Activated CD4-positive, alpha-beta T cell treated with anti-CD3 and anti-CD28 coated beads, Interleukin-2, amount 50 U/mL, for 48 hours (primary cell): Measurements from ENCODE around the gene PTHLH.

Source experiments
- DNase-seq, 2 experiments: peaks; one replicate each; pipeline ENCODE4 v3.0.0-alpha.2; 2020

Gene PTHLH

GRCh38 chr12:27973487-27973890 is 956 bp upstream of the PTHLH start:
- DNase-seq, result no peak

DNA sequence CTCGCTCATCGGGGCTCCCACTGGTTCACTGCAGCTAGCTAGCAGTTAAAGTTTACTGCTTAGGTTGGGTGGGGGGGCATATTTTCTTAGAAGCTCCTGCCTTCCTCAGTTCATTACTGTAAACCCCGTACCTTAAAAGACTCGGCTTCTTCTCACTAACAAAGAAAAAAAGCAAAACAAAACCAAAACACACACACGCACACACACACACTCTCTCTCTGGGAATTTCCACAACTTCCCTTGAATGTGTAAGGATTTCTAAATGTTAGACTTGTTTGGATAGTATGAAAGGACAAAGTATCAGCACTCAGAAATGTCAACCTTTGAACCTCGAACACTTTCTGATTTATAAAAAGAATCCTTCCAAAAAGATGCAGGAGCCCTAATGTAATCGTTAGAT is 927 bp downstream of the PTHLH start:
- DNase-seq, result no peak

GRCh38 chr12:27971121-27971489 is 1.4 kb downstream of the PTHLH start:
- DNase-seq, result no peak

DNA sequence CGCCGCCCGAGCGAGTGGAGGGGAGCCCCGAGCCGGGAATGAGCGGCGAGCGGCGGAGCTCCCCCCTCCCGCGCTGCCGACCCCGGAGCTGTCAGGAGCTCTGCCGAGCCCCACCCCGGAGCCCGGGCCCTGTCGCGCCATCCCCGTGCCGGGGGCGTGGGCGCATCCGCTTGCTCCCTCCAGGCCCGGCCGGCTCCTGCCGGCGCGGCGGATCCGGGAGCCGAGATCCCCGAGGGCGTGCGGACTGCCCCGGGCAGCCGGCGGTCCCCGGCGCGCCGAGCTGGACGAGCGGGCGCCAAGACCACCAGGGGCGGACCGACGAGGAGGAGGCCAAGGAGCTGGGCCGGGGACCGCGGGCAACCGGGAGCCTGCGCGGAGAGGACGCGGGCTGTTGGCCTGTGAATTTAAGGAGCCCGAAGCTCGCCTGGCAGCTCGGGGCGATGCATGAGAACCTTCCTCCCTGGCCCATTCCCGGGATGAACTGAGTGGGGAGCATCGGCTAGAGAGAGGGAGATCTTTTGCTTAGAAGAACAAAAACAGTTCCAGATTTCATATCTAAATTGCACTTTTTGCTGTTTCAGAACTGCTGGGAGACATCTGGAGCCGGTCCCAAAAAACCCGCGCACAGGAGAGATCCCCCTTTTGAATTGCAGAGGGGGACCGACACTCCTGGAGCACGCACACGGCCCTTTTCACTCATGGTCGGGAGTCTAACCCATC is 2.0 kb downstream of the PTHLH start:
- DNase-seq, result peak in 1 of 2 experiments; percentile 12

DNA sequence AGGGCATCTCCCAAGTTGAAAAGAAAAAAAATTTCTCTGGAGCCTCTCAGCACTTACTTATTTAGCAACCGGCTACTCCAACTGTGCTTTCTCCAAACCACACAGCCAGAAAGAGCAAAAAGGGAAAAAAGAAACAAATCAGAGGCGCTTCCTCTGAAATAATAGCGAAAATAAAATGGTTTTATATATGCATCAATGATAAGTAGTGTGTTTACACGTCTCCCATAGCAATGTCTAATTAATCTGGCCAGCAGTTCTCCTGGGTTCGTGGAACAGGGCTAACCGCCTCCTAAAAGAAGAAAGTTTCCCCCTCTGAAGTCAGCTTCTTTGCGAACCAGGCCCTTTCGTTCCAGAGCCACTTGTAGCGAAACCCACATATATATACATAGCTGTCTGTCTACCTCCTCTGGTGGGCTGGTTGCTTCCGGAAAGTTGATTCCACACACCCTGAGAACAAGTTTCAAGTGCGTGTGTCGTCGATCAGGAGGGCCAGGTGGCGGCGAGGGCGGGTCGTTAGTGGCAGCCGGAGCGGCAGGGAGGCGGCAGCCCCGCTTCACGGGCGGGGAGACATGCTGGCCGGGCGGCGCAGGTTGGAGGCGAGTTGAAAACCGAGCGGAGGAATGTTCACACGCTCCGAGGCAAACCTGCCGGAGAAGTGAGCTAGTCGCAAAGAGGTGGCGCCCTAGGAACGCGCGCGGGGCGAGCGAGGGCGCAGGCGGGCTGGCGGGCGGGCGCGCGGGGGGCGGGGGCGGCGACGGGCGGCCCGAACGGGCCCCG is 2.7 kb downstream of the PTHLH start:
- peak; percentile 60 to 70 for DNase-seq

- peak in 1 of 2 experiments; percentile 8 for DNase-seq
Observed at GRCh38 chr12:27968972-27969623, 3.4 kb downstream of the PTHLH start.

DNA sequence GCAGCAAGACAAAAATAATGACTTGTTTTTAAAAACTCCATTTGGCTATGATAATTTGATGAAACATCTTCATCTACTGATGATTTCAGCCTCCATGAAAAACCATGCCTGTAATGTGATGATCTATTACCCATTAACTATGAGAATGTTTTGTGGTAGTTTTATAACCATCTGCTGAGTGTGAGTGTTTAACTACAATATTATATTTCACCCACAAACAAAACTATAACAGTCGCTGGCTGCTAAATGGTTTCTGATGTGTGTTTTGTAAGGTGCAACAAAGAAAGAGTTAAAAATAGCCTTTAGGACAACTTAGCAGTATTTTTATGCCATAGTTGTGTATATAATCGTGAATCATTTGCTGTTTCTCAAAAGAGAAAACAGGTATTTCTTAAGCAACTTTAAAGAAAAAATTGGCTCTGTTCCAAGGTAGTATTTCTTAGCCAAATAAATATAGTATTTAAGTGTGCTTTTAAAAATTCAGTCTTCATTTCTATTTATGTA is 4.9 kb downstream of the PTHLH start:
- DNase-seq, result no peak

DNA sequence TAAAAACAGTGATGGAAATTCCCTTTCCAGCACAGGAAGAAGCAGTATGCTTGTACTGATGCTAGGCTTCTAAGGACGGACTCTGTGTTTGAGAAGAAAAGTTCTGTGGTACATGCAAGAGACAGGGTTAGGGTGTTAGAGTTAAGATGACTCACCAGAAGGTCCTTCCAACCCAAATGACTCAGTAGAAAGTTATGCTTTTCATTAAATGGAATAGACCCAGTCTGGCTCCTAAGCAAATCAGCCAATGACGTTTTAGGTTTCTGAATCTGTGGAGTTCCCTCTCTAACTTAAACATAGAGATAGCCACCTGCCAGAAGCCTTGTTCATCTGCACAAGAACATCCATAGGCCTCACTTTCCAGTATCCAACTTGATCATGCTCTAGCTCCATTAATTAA is 5.7 kb downstream of the PTHLH start:
- no peak for DNase-seq

- DNase-seq, result no peak
Observed at GRCh38 chr12:27965966-27966365, 6.6 kb downstream of the PTHLH start.

DNA sequence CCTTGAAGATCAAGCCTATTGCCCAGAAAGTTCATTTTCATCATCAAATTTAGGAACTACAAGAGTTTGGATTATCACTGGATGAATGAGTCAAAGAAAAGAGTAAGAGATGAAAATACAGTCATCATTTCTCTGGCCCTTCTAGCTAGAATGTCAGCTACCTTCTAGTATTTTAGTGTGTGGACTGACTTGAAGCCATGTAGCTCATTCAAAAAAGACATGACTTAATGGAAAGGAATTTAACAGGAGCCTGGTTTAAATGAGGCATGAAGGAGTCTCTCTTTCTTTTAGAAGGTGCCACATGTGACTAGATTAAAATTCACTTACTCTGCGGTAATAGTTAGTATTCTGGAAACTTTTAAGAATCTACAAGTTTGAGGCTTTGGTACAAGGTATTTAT is 7.1 kb downstream of the PTHLH start:
- DNase-seq, result no peak

DNA sequence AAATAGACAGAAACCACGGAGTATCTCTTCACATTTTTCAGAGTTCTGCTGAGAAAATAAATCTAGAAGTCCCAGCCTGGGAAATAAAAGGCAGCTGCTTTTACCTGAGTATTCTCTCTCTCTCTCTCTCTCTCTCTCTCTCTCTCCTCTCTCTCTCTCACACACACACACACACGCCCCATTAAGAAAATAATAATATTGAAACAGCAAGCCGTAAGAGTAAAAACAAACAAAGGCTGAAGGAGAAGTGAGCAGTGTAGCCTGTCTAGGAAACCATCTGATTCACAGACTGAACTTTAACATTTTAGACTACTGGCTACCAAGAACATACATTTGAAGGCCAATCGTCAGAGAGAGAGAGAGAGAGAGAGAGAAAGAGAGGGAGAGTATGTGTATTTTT is 8.4 kb downstream of the PTHLH start:
- DNase-seq, result no peak

- DNase-seq, result no peak
Observed at GRCh38 chr12:27960821-27961220, 11.7 kb downstream of the PTHLH start.

DNA sequence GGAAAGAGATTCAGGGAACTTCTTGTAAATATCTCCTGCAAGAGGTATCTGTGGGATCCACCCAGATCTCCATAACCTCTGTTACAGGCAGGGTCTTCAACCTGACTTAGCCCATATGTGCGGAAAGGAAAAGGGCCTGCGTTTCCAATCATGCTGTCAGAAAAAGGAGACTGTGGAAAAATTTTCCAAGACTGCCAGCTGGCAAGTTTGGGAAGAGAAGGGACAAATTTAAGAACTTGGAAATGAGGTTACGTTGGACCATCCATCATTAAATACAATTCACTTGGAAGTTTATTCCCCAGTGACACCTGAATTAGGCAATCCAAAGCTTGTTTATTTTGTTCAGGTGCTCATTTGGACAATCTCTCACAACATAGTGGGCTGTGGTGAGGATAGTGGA is 13.9 kb downstream of the PTHLH start:
- DNase-seq, result no peak

GRCh38 chr12:27957366-27957765 is 15.2 kb downstream of the PTHLH start:
- no peak for DNase-seq

GRCh38 chr12:27953817-27954216 is 18.7 kb downstream of the PTHLH start:
- no peak for DNase-seq

- DNase-seq, result no peak
Observed at GRCh38 chr12:27953348-27953747, 19.2 kb downstream of the PTHLH start.

- no peak for DNase-seq
Observed at GRCh38 chr12:27952510-27952909, 20.0 kb downstream of the PTHLH start.

DNA sequence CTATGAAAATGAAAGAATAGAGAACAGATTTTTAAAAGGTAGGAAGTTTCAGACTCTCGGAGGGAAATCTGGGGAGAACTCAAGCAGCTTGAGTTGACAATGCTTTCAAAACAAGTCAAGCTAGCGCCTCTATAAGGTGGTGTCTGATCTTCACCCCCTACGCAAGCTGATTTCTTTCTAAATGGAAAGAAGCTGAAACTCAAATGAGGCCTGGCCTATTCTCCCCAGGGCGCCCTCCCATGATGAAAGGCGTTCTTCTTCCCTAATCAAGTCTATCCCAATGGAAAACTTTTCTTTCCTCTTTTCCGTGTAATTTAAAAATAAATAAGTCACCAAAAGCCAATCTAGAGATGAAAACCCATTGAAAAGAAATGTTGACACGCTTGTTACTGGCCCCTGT is 20.6 kb downstream of the PTHLH start:
- DNase-seq, result no peak

DNA sequence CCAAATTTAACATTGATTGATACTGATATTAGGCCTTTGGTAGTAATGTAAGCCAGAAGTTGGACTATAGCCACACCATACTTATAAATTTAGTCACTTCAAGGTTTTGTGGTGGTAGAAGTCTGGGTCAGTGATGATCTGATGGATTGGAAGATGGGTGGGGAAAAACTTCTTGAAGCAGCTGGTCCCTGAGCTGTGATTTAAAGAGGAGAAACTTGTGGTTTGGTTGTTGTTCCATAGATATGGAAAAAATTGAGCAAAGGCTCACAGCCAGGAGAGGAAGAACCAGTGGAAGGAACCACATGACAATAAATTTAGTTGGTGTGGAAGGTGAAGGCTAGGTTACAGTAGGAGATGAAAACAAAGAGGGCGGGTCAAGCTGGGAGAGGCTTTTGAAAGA is 26.1 kb downstream of the PTHLH start:
- no peak for DNase-seq

DNA sequence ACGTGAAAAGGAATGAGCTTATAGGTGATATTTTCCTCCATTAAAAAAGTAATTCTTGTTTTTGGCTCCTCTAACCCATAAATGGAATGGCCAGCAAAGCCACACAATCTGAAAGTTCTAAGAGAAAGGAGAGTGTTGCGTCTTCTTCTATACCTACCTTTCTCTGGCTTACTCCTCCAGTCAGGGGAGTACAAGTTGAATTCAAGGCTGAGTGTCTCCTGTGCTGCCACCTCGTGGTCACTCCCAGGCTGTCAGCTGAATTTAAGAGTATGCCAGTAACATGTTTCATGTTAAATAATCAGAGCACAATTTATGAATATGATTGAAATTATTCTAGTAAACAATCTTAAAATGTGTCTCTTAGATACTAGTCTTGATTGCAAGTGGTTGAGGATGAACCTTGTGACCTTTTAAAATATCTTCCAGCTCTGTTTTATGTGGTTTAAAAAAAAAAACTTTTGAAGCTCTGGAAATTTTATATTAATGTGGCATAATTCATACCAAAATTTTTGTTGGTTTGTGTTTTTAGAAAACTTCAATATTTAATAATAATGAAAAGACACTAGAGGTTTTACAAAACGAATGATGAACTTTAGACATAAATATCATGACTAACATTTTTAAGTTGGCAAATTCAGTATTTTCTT is 31.7 kb downstream of the PTHLH start:
- peak; percentile 81 to 86 for DNase-seq

GRCh38 chr12:27940245-27940644 is 32.3 kb downstream of the PTHLH start:
- no peak for DNase-seq

DNA sequence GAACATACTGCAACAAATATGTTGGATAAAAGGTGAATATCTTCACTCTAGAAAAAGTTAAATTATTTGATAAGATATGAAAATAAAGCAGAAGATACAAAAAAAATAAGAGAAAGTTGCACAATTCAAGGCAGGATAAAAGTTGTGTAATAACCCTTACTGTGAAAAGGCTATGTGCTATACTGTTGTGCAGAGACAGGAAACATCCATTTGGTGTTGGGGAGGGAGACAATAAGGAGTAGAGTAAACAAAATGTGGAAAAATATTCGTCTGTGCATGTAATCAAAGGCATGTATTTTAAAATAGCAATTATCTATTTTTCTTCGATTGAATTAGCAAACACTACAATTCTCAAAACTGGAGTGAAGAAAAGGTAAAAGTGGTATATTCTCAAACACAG is 34.8 kb downstream of the PTHLH start:
- no peak for DNase-seq

- no peak for DNase-seq
Observed at GRCh38 chr12:27936196-27936595, 36.3 kb downstream of the PTHLH start.
